Neural progenitor cell (in vitro differentiated cells): ENCODE results near the gene CD44. TPM values are rescaled to one million over a fixed set of nuclear protein-coding genes. Genes with fewer than 3 reads are reported as not detected.

ENCODE experiments used
- DNase-seq: peaks from one replicate; pipeline ENCODE4 v3.0.0-alpha.2; 2016; ENCODE audit warnings: low spot score
- H2AFZ ChIP-seq: fragments of 200-600 bp; sonication (generic); replicated peaks from 2 replicates; pipeline ENCODE4 v1.6.1; 2016; ENCODE audit warnings: antibody characterized with exemption
- H3F3A ChIP-seq: fragments of 200-600 bp; sonication (generic); 2 replicates; pipeline ENCODE4 v1.6.1; 2016; ENCODE audit warnings: antibody characterized with exemption, low read depth
- H3K27ac ChIP-seq: fragments of 200-600 bp; sonication (generic); 2 replicates; pipeline ENCODE4 v1.5.1; 2016; ENCODE audit warnings: mild to moderate bottlenecking
- H3K27me3 ChIP-seq: fragments of 200-600 bp; sonication (generic); 2 replicates; pipeline ENCODE4 v1.6.1; 2016; ENCODE audit warnings: mild to moderate bottlenecking, moderate library complexity
- H3K36me3 ChIP-seq: fragments of 200-600 bp; sonication (generic); 2 replicates; pipeline ENCODE4 v1.5.1; 2016
- H3K4me1 ChIP-seq: fragments of 200-600 bp; sonication (generic); 2 replicates; pipeline ENCODE4 v1.6.1; 2016; ENCODE audit warnings: mixed run types
- H3K4me2 ChIP-seq: fragments of 200-600 bp; sonication (generic); 2 replicates; pipeline ENCODE4 v1.6.1; 2016
- H3K4me3 ChIP-seq: fragments of 200-600 bp; sonication (generic); 2 replicates; pipeline ENCODE4 v1.5.1; 2016
- H3K79me2 ChIP-seq: fragments of 200-600 bp; sonication (generic); 2 replicates; pipeline ENCODE4 v1.6.1; 2016; ENCODE audit warnings: low read depth
- H3K9ac ChIP-seq: fragments of 200-600 bp; sonication (generic); 2 replicates; pipeline ENCODE4 v1.6.1; 2016
- H3K9me3 ChIP-seq: fragments of 200-600 bp; sonication (generic); 2 replicates; pipeline ENCODE4 v1.5.1; 2016; ENCODE audit warnings: low read depth
- H4K20me1 ChIP-seq: fragments of 200-600 bp; sonication (generic); 2 replicates; pipeline ENCODE4 v1.6.1; 2016; ENCODE audit warnings: low read depth
- H3K27ac Mint-ChIP-seq: 3 replicates; pipeline ENCODE4 v1.8.0; 2021; ENCODE audit warnings: mixed read lengths
- H3K27me3 Mint-ChIP-seq: 2 replicates; pipeline ENCODE4 v1.8.0; 2022; ENCODE audit warnings: low read depth, mild to moderate bottlenecking, inconsistent platforms, moderate library complexity, mixed read lengths; ENCODE audit not compliant: insufficient read depth
- H3K36me3 Mint-ChIP-seq: 3 replicates; pipeline ENCODE4 v1.8.0; 2021; ENCODE audit warnings: mixed read lengths
- H3K4me1 Mint-ChIP-seq: 3 replicates; pipeline ENCODE4 v1.8.0; 2021; ENCODE audit warnings: mixed read lengths
- H3K4me3 Mint-ChIP-seq: 3 replicates; pipeline ENCODE4 v1.8.0; 2021; ENCODE audit warnings: mild to moderate bottlenecking, moderate library complexity, mixed read lengths
- H3K9me3 Mint-ChIP-seq: 3 replicates; pipeline ENCODE4 v1.8.0; 2020; ENCODE audit warnings: mixed read lengths
- EZH2 ChIP-seq: fragments of 200-600 bp; sonication (generic); IDR thresholded peaks from 2 replicates; pipeline ENCODE4 v1.6.1; 2017; ENCODE audit warnings: antibody characterized with exemption, mild to moderate bottlenecking, moderate library complexity
- EZH2phosphoT487 ChIP-seq: fragments of 200-600 bp; sonication (generic); IDR thresholded peaks from 2 replicates; pipeline ENCODE4 v1.6.1; 2017; ENCODE audit warnings: antibody characterized with exemption
- total RNA-seq: library from RNA; depleted of rRNA; stranded (reverse); fragments of >200 nt; gene quantifications from 2 replicates; pipeline ENCODE4 v1.2.3, GENCODE V29; 2015; ENCODE audit warnings: low replicate concordance
- TF ChIP-seq, protein P1 (sequence below): fragments of 200-600 bp; sonication (generic); IDR thresholded peaks from 2 replicates; pipeline ENCODE4 v1.5.1; 2017; ENCODE audit warnings: antibody characterized with exemption, mild to moderate bottlenecking

The CD44 gene
- total RNA-seq, 1 donor from 2014 or later = 1.4 TPM

- Histone ChIP-seq H3K27me3 (no peaks in the 10 kb centered on the region), H3F3A (no peaks in the 10 kb centered on the region), H3K4me2 (no peak overlapping the region), H3K36me3 (no peaks in the 10 kb centered on the region), H4K20me1 (no peaks in the 10 kb centered on the region), H3K9me3 (no peaks in the 10 kb centered on the region), H3K27ac (no peak overlapping the region), H3K79me2 (no peaks in the 10 kb centered on the region), H2AFZ (no peak overlapping the region), H3K9ac (no peak overlapping the region), H3K4me3 (no peak overlapping the region), H3K4me1 (peaks cover 31% of the 10 kb centered on the region)
- Mint-ChIP-seq H3K27me3 (no peaks in the 10 kb centered on the region), H3K4me3 (no peak overlapping the region), H3K36me3 (no peaks in the 10 kb centered on the region), H3K9me3 (no peaks in the 10 kb centered on the region), H3K4me1 (peaks cover 58% of the 10 kb centered on the region), H3K27ac (peak overlapping the region; percentile 46)
- DNase-seq = no peak
- TF ChIP-seq EZH2 = no peak
These were observed 40.6 kb downstream of the CD44 start for GRCh38 chr11:35179466-35180135.

DNA sequence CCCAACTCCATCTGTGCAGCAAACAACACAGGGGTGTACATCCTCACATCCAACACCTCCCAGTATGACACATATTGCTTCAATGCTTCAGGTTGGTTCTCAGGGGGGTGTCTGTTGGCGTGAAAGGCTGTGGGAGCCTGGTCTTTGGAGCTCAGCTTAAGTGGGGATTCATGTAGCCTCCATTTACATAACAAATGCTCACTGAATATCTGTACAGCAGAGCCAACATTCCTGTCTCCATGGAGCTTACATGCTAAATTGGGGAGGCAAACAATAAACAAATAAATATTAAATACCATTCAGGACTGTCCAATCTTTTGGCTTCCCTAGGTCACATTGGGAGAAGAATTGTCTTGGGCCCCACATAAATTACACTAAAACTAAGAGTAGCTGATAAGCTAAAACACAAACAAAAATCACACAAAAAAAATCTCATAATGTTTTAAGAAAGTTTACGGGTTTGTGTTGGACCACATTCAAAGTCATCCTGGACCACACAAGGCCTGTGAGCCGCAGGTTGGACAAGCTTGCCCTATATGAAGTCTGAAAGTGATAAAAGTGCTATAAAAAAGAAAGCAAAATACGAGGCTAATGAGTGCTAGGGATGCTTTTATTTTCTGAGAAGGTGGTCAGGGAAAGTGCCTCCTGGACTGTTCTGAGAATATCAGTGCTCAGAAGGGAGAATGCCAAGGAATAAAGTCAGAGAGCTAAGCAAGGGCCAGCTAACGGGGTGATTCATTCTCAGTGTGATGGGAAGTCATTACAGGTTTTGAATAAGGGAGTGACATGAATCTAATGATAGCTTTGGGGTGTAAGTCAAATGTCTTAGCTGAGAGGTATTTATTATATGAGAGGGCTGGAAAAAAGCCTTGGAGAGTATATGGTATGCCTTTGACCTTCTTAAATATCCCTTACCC is 41.6 kb downstream of the CD44 start:
- Histone ChIP-seq H3F3A (no peaks in the 10 kb centered on the region), H3K79me2 (no peaks in the 10 kb centered on the region), H3K36me3 (no peaks in the 10 kb centered on the region), H3K4me1 (peaks cover 32% of the 10 kb centered on the region), H3K4me2 (no peak overlapping the region), H2AFZ (no peak overlapping the region), H3K9me3 (no peaks in the 10 kb centered on the region), H3K4me3 (no peak overlapping the region), H3K9ac (no peak overlapping the region), H4K20me1 (no peaks in the 10 kb centered on the region), H3K27ac (no peak overlapping the region), H3K27me3 (no peaks in the 10 kb centered on the region)
- H3K4me3 Mint-ChIP-seq = no peak overlapping the region
- TF ChIP-seq EZH2 (no peak), EZH2phosphoT487 (no peak)
- TF ChIP-seq, protein P1, sequence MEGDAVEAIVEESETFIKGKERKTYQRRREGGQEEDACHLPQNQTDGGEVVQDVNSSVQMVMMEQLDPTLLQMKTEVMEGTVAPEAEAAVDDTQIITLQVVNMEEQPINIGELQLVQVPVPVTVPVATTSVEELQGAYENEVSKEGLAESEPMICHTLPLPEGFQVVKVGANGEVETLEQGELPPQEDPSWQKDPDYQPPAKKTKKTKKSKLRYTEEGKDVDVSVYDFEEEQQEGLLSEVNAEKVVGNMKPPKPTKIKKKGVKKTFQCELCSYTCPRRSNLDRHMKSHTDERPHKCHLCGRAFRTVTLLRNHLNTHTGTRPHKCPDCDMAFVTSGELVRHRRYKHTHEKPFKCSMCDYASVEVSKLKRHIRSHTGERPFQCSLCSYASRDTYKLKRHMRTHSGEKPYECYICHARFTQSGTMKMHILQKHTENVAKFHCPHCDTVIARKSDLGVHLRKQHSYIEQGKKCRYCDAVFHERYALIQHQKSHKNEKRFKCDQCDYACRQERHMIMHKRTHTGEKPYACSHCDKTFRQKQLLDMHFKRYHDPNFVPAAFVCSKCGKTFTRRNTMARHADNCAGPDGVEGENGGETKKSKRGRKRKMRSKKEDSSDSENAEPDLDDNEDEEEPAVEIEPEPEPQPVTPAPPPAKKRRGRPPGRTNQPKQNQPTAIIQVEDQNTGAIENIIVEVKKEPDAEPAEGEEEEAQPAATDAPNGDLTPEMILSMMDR = no peak
- H3K27ac Mint-ChIP-seq = peak overlapping the region; percentile 32
- H3K4me1 Mint-ChIP-seq = peaks cover 58% of the 10 kb centered on the region
- H3K27me3 Mint-ChIP-seq = no peaks in the 10 kb centered on the region
- DNase-seq = peak; percentile 20
- no peaks in the 10 kb centered on the region for H3K36me3 Mint-ChIP-seq
- no peaks in the 10 kb centered on the region for H3K9me3 Mint-ChIP-seq

GRCh38 chr11:35182317-35182939 is 43.5 kb downstream of the CD44 start:
- no peaks in the 10 kb centered on the region for H3K9me3 ChIP-seq
- no peaks in the 10 kb centered on the region for H3K9me3 Mint-ChIP-seq
- H3K9ac ChIP-seq = no peak overlapping the region
- H3K4me3 Mint-ChIP-seq = no peak overlapping the region
- no peaks in the 10 kb centered on the region for H3K79me2 ChIP-seq
- TF ChIP-seq, protein P1 = no peak
- TF ChIP-seq EZH2phosphoT487 (no peak), EZH2 (no peak)
- H2AFZ ChIP-seq = peak overlapping the region; percentile 34
- no peaks in the 10 kb centered on the region for H3K36me3 Mint-ChIP-seq
- DNase-seq = no peak
- H3K27me3 ChIP-seq = no peaks in the 10 kb centered on the region
- H3K4me3 ChIP-seq = no peak overlapping the region
- H3K36me3 ChIP-seq = no peaks in the 10 kb centered on the region
- peaks cover 50% of the 10 kb centered on the region for H3K4me1 Mint-ChIP-seq
- H3K27me3 Mint-ChIP-seq = no peaks in the 10 kb centered on the region
- H3K4me2 ChIP-seq = no peak overlapping the region
- H3K27ac Mint-ChIP-seq = no peak overlapping the region
- H4K20me1 ChIP-seq = no peaks in the 10 kb centered on the region
- no peak overlapping the region for H3K27ac ChIP-seq
- peaks cover 30% of the 10 kb centered on the region for H3K4me1 ChIP-seq
- H3F3A ChIP-seq = no peaks in the 10 kb centered on the region
